Ovary (tissue), 9 donors: ENCODE results near the gene RAB4A. TPM values are rescaled to one million over a fixed set of nuclear protein-coding genes. Genes with fewer than 3 reads are reported as not detected.

Source experiments
- DNase-seq, 5 donors: peaks; one replicate each; pipeline ENCODE4 v3.0.0-alpha.2; 2019 to 2020
- H3K27ac ChIP-seq, 2 donors: fragments of 200-600 bp; one replicate each; pipeline versions ENCODE4 v1.5.1 to v1.8.0; 2019 to 2022
- H3K27me3 ChIP-seq: fragments of 200-600 bp; one replicate; pipeline ENCODE4 v1.8.0; 2022
- H3K36me3 ChIP-seq: fragments of 200-600 bp; sonication (generic); one replicate; pipeline ENCODE4 v1.5.1; 2019
- H3K4me1 ChIP-seq: one replicate; pipeline ENCODE4 v1.8.1; 2013; ENCODE audit warnings: mild to moderate bottlenecking, moderate library complexity; ENCODE audit not compliant: insufficient read depth
- H3K4me3 ChIP-seq: fragments of 200-600 bp; sonication (generic); one replicate; pipeline ENCODE4 v1.5.1; 2017
- H3K9me3 ChIP-seq, 2 donors: fragments of 200-600 bp in 1 of 2; sonication (generic) in 1 of 2; one replicate each; pipeline versions ENCODE4 v1.5.1 to v1.8.1; 2013 to 2019; ENCODE audit warnings: mild to moderate bottlenecking in 1 of 2, moderate library complexity in 1 of 2
- EP300 ChIP-seq: sonication (generic); formaldehyde crosslinking; IDR thresholded peaks from one replicate; pipeline ENCODE4 v1.6.1; 2017; ENCODE audit warnings: antibody characterized with exemption
- POLR2A ChIP-seq: fragments of 450-650 bp; IDR thresholded peaks from one replicate; pipeline ENCODE4 v1.6.1; 2017; ENCODE audit warnings: antibody characterized with exemption, mild to moderate bottlenecking, moderate library complexity
- WGBS, 3 donors: extraction: QIAGEN DNeasy Blood & Tissue Kit in 1 of 3; methylation state at CpG; one replicate each; pipeline versions ENCODE4 v1.1.5 to v1.1.7; 2013 to 2017; 5-methylcytosine and 5-hydroxymethylcytosine counted together
- intact Hi-C, 4 donors: fragments of 100-400 bp; cut with DNase I; formaldehyde crosslinking; loops; one replicate each; pipeline versions ENCODE4 v1.11.0 to v1.15.1; 2022 to 2023
- polyA plus RNA-seq, 2 donors: library from polyadenylated mRNA; stranded (reverse); fragments of 200-250 nt in 1 of 2; fragments of 350-450 nt in 1 of 2; fragmentation: Illumina TruSeq in 1 of 2; extraction: RNeasy Lipid Tissue Mini Kit (QIAGEN cat#74804) in 1 of 2; gene quantifications; one replicate each; pipeline ENCODE4 v1.2.3, GENCODE V29; 2013 to 2014
- total RNA-seq, 7 donors: library from RNA; depleted of rRNA in 2 of 7; stranded (reverse); fragments of >200 nt in 2 of 7; fragmentation: NEBNext Ultra II Directional in 3 of 7; extraction: Animal tissue kit (Norgen Biotek cat#: 25700) in 3 of 7; gene quantifications; one replicate each; pipeline versions ENCODE4 v1.1.0 to v1.2.4, GENCODE V29; 2016 to 2023
- TF ChIP-seq, protein P1 (sequence below), 3 donors: fragments of 450-650 bp in 2 of 3; fragments of 200-600 bp in 1 of 3; IDR thresholded peaks; one replicate each; pipeline versions ENCODE4 v1.5.1 to v1.8.0; 2016 to 2022; ENCODE audit warnings: antibody characterized with exemption in 3 of 3, mild to moderate bottlenecking in 1 of 3
- donor health status: DM: no; HTN: no; CAD: no; lungs with moderate emphysema.
- donor health status: DM: no; HTN: no; CAD: no.
- donor health status: Bipolar disorder and iron deficiency.
- donor health status: DM: yes; HTN: yes; CAD: no.
- donor health status: DM: no; HTN: no; CAD: no.
- donor health status: DM: yes; HTN: yes; CAD: no.

Gene RAB4A
- total and polyA plus RNA-seq, 9 donors, result 19.5 to 69.2 (median 44.3) TPM

DNA sequence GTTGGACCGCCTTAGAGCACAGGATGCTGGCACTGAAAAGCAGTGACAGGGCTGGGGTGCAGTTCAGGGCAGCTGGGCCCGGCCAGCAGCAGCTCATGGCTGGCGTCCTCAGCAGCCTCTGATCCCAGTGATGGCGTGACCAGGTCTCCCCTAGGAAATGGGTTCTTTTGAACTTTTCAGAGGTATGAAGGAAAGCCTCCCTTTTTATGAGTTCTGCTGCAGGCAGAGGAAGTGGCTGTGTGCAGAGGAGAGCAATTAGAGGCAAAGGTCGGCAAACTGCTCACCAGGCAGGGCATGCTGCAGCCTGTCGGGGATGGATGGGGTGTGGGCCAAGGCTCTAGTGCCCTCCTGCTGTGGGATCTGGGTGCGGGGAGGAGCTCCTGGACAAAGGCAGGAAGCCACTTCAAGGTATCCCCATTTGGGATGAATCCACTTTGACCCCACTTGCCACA lies 45.6 kb upstream of the RAB4A start:
- 81 to 90% (median 90%) methylated on average over 7 of the region's 7 CpGs for WGBS, 3 donors
- intact Hi-C loops, result loop anchor here (5.0 to 10.0 kb wide), 3 partner anchors 261 to 488 kb away; partner anchors contain the start of gene RHOU (in 3 of the 4)
- H3K36me3 ChIP-seq, result no peaks in the 10 kb centered on the region
- no peaks in the 10 kb centered on the region for H3K27me3 ChIP-seq
- H3K27ac ChIP-seq, result no peak overlapping the region
- H3K4me1 ChIP-seq, result peaks cover 9% of the 10 kb centered on the region
- H3K4me3 ChIP-seq, result no peak overlapping the region
- no peak for DNase-seq
- TF ChIP-seq POLR2A (no peak), EP300 (no peak)
- TF ChIP-seq, protein P1, sequence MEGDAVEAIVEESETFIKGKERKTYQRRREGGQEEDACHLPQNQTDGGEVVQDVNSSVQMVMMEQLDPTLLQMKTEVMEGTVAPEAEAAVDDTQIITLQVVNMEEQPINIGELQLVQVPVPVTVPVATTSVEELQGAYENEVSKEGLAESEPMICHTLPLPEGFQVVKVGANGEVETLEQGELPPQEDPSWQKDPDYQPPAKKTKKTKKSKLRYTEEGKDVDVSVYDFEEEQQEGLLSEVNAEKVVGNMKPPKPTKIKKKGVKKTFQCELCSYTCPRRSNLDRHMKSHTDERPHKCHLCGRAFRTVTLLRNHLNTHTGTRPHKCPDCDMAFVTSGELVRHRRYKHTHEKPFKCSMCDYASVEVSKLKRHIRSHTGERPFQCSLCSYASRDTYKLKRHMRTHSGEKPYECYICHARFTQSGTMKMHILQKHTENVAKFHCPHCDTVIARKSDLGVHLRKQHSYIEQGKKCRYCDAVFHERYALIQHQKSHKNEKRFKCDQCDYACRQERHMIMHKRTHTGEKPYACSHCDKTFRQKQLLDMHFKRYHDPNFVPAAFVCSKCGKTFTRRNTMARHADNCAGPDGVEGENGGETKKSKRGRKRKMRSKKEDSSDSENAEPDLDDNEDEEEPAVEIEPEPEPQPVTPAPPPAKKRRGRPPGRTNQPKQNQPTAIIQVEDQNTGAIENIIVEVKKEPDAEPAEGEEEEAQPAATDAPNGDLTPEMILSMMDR (IDR thresholded peaks at IDR 0.05), result no peak
- no peaks in the 10 kb centered on the region for H3K9me3 ChIP-seq

DNA sequence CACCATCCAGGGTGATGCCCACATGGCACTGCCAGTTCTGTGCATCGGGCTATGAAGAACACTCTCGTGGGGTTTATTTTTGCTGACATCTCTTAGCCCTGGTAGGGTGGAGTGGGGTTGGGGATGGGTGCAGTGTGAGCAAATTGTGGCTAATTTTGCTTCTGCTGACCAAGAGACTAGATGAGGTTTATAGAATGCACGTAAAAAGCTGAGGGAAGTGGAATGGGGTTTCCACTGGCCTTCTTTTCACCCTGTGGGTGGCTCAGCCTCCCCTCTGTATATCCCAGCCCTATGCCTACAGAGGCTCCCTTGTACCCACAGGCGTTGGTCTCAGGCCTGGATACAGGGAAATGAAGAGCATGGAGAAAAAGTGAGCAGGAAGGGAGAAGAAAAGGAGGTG lies 44.1 kb upstream of the RAB4A start:
- Histone ChIP-seq H3K9me3 (no peaks in the 10 kb centered on the region), H3K36me3 (no peaks in the 10 kb centered on the region), H3K4me1 (peaks cover 10% of the 10 kb centered on the region), H3K4me3 (no peak overlapping the region), H3K27me3 (no peaks in the 10 kb centered on the region), H3K27ac (no peak overlapping the region)
- WGBS, 3 donors, result 78 to 83% (median 83%) methylated on average over 4 of the region's 4 CpGs
- TF ChIP-seq, protein P1 (IDR thresholded peaks at IDR 0.05), result no peak
- TF ChIP-seq POLR2A (no peak), EP300 (no peak)
- DNase-seq, result no peak
- intact Hi-C loops, result loop anchor here (1.0 to 10.0 kb wide), 4 partner anchors 262 to 491 kb away; partner anchors contain the start of gene RHOU (in 4 of the 4)

DNA sequence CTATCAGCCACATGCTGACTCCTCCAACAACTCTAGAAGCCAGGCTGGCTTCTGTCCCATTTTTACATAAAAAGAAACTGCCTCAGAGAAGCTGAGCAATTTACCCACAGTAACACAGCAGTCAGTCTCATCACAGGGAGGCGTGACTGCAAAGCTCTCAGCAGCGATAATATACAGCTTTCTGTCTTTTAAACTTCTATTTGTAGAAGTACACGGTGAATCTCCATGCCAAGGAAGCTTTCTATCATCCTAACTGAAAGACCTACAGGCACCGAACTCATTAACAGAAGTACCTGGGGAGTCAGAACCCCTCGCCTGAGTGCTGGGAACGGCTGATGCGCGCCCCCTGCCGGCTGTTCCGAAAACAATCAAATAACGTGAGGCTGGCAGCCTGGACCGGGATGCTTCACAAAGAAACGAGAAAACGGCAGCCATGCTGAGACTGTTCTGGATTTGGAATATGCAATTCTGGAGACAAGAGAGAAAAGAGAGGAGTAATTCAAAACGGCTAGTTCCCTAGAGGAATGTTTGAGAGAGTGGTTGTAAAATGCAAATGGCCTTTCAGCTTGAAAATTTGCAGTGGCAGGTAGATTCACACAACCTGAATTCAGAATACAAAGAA lies 43.5 kb upstream of the RAB4A start:
- 11 to 12% (median 11%) methylated on average over 15 of the region's 15 CpGs for WGBS, 3 donors
- Histone ChIP-seq H3K36me3 (no peaks in the 10 kb centered on the region), H3K9me3 (no peaks in the 10 kb centered on the region), H3K27ac (no peak overlapping the region), H3K4me3 (no peak overlapping the region), H3K27me3 (no peaks in the 10 kb centered on the region), H3K4me1 (peaks cover 10% of the 10 kb centered on the region)
- DNase-seq, result peak; percentile 82 to 92 (median 88)
- TF ChIP-seq POLR2A, result no peak
- TF ChIP-seq, protein P1 (IDR thresholded peaks at IDR 0.05), result peak; percentile 79 to 87 (median 84)
- intact Hi-C loops, result loop anchor here (1.0 to 10.0 kb wide), 4 partner anchors 263 to 492 kb away; partner anchors contain the start of gene RHOU (in 4 of the 4)

DNA sequence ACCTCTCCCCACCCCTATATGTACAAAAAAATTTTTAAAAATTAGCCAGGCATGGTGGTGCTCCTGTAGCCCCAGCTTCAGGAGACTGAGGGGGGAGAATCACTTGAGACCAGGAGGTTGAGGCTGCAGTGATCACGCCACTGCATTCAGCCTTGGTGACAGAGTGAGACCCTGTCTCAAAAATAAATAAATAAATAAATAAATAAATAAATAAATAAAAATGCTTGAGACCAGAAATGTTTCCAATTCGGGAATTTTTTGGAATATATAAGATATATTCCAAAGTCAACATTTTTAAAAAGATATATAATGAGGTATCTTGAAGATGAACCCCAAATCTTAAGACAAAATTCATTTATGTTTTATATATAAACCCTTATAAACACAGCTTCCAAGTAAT lies 42.4 kb upstream of the RAB4A start:
- TF ChIP-seq EP300 (no peak), POLR2A (no peak)
- TF ChIP-seq, protein P1 (IDR thresholded peaks at IDR 0.05), result no peak
- no peaks in the 10 kb centered on the region for H3K27me3 ChIP-seq
- no peak for DNase-seq
- no peak overlapping the region for H3K4me3 ChIP-seq
- no peak overlapping the region for H3K27ac ChIP-seq
- H3K36me3 ChIP-seq, result no peaks in the 10 kb centered on the region
- intact Hi-C loops, result loop anchor here (5.0 to 10.0 kb wide), 3 partner anchors 264 to 491 kb away; partner anchors contain the start of gene RHOU (in 3 of the 4)
- H3K9me3 ChIP-seq, result no peaks in the 10 kb centered on the region
- WGBS, 3 donors, result 77 to 89% (median 89%) methylated on average over 2 of the region's 2 CpGs
- H3K4me1 ChIP-seq, result peaks cover 10% of the 10 kb centered on the region
